Aorta (tissue), 5 donors: Measurements from ENCODE around the gene PTPRC. TPM values are rescaled to one million over a fixed set of nuclear protein-coding genes. Genes with fewer than 3 reads are reported as not detected.

Experiments used
- ATAC-seq: fragments of 200-7000 bp; cut with Tn5 transposase; one replicate; pipeline ENCODE4 v1.9.1; 2022; ENCODE audit warnings: moderate library complexity; ENCODE audit not compliant: low FRiP score
- DNase-seq, 2 donors: peaks; one replicate each; pipeline ENCODE4 v3.0.0-alpha.2; 2020
- H3K27ac ChIP-seq, 2 donors: one replicate each; pipeline ENCODE4 v1.5.1; 2013; ENCODE audit warnings: low read length in 2 of 2, mild to moderate bottlenecking in 2 of 2, moderate library complexity in 2 of 2, control low read depth in 1 of 2, inconsistent platforms in 1 of 2, low read depth in 1 of 2
- H3K27me3 ChIP-seq, 2 donors: one replicate each; pipeline ENCODE4 v1.6.1; 2013; ENCODE audit warnings: control low read depth in 1 of 2, low read length in 1 of 2, mild to moderate bottlenecking in 1 of 2, moderate library complexity in 1 of 2; ENCODE audit not compliant: insufficient read depth in 2 of 2, control insufficient read depth in 1 of 2
- H3K36me3 ChIP-seq, 2 donors: one replicate each; pipeline ENCODE4 v1.6.1; 2013; ENCODE audit warnings: control low read depth in 1 of 2, low read length in 1 of 2, mild to moderate bottlenecking in 1 of 2; ENCODE audit not compliant: insufficient read depth in 2 of 2, control insufficient read depth in 1 of 2
- H3K4me1 ChIP-seq, 2 donors: one replicate each; pipeline ENCODE4 v1.6.1; 2013; ENCODE audit warnings: low read length in 2 of 2, control low read depth in 1 of 2, mild to moderate bottlenecking in 1 of 2, moderate library complexity in 1 of 2; ENCODE audit not compliant: insufficient read depth in 2 of 2, control insufficient read depth in 1 of 2
- H3K4me3 ChIP-seq, 2 donors: one replicate each; pipeline ENCODE4 v1.5.1; 2013; ENCODE audit warnings: low read length in 2 of 2, control low read depth in 1 of 2, mild to moderate bottlenecking in 1 of 2
- H3K9me3 ChIP-seq: one replicate; pipeline ENCODE4 v1.6.1; 2013; ENCODE audit warnings: mild to moderate bottlenecking, low read length; ENCODE audit not compliant: control insufficient read depth
- WGBS, 2 donors: extraction: QIAGEN DNeasy Blood & Tissue Kit; methylation state at CpG; one replicate each; pipeline ENCODE4 v1.1.7; 2013; 5-methylcytosine and 5-hydroxymethylcytosine counted together
- intact Hi-C, 2 donors: fragments of 100-400 bp; cut with DNase I; formaldehyde crosslinking; loops; one replicate each; pipeline versions ENCODE4 v1.14.2 to v1.15.0; 2022
- polyA plus RNA-seq, 2 donors: library from polyadenylated mRNA; stranded (reverse); fragments of 200-250 nt; gene quantifications; one replicate each; pipeline ENCODE4 v1.2.3, GENCODE V29; 2013
- total RNA-seq, 2 donors: library from RNA; stranded (reverse); fragmentation: NEBNext Ultra II Directional; extraction: Animal tissue kit (Norgen Biotek cat#: 25700); gene quantifications; one replicate each; pipeline ENCODE4 v1.2.1, GENCODE V29; 2021
- donor health status: healthy with polysubstance abuse.
- donor health status: Bipolar disorder and iron deficiency.
- donor health status: DM: no; HTN: no; CAD: no.
- donor health status: DM: no; HTN: no; CAD: no.
- donor health status: DM: yes; HTN: yes; CAD: no.

The PTPRC gene
- total and polyA plus RNA-seq, 4 donors, result 1.4 to 89.9 (median 29.7) TPM

DNA sequence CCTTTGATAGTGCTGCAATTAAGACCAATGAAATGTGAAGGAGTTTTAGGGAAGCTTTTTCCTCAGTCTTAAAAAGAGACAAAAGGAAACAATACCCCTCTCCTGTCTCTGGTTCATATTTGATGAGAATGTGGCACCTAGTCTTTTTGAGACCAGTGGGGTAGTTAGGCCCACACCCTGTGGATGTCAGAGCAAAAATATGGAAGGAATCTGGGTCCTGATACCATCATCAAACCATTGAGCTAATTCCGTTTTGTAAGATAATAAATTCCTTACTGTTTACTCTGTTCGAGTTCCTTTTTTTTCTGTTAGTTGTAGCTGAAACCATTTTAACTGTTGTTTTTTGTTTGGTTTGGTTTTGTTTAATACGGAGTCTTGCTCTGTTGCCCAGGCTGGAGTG, 33.3 kb downstream of the PTPRC start:
- intact Hi-C loops, result no loop called here
- Histone ChIP-seq H3K4me3 (no peak overlapping the region), H3K9me3 (no peaks in the 10 kb centered on the region), H3K36me3 (no peaks in the 10 kb centered on the region), H3K27me3 (no peaks in the 10 kb centered on the region), H3K4me1 (no peaks in the 10 kb centered on the region), H3K27ac (no peak overlapping the region)
- ATAC-seq, result no peak
- 59 to 67% methylated on average over 3 of the region's 3 CpGs for WGBS, 2 donors
- no peak for DNase-seq

DNA sequence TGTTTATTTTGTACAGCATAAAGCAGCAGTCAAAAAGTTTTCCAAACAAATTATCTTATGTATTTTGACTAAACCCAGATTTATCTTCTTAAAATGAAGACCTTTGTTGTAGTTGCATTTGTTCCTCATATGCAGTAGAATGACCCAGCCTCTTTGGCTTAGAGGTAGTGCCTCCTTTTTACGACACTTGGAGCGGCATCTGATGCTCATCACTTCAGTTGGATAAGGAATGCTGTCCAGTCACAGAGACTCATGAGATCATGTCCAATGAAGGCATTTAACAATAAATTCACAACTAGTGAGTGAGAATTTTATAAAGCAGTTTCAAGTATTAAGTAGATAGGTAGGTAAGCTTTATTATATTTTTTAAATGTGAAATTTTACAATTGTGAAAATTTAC, 35.2 kb downstream of the PTPRC start:
- ATAC-seq (no peak), DNase-seq (no peak)
- H3K27ac ChIP-seq, result no peak overlapping the region
- WGBS, 2 donors, result 92 to 94% methylated on average over 2 of the region's 2 CpGs
- H3K27me3 ChIP-seq, result no peaks in the 10 kb centered on the region
- H3K36me3 ChIP-seq, result no peaks in the 10 kb centered on the region
- no peaks in the 10 kb centered on the region for H3K4me1 ChIP-seq
- H3K9me3 ChIP-seq, result no peaks in the 10 kb centered on the region
- no peak overlapping the region for H3K4me3 ChIP-seq
- intact Hi-C loops, result no loop called here

DNA sequence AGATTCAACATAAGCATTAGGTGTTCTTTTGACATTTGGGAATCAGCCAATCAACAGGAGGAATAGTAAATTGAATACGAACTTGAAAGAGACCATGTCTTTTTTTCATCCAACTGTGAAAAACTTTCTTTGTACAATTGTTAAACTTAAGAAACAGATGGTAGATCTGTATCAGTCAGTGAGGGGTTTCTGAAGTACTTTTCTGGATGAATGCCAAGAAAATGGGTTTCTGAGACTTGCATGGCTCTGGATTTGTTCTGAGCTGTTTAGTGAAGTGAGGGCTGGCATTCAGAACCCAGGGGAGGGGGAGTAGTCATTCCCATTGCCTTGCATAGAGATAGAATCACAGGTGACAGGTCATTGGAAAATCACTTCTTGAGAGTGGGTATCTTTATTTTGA, 37.4 kb downstream of the PTPRC start:
- WGBS, 2 donors, result 39 to 70% methylated on average over 1 of the region's 1 CpG
- no peak for ATAC-seq
- DNase-seq, result no peak
- no peaks in the 10 kb centered on the region for H3K4me1 ChIP-seq
- H3K36me3 ChIP-seq, result no peaks in the 10 kb centered on the region
- no peaks in the 10 kb centered on the region for H3K27me3 ChIP-seq
- intact Hi-C loops, result no loop called here
- no peak overlapping the region for H3K4me3 ChIP-seq
- no peaks in the 10 kb centered on the region for H3K9me3 ChIP-seq
- H3K27ac ChIP-seq, result no peak overlapping the region

DNA sequence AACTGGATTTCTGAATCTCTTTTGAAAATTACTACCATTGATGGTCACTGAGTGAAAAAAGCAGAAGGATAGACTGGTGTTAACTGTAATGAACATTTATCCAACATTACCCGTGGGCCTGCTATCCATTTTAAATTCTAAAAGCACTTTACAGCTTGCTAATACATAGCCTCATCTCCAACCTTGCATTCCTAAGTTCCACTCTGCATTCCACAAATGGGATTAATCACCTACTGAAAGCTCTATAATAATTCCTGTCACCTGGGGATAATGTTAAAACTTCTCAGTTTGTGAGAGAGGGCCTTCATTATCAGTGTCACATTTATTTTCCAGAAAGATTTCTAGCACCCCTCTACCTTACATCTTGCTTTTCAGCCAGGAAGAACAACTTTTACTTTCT, 38.2 kb downstream of the PTPRC start:
- H3K27me3 ChIP-seq, result no peaks in the 10 kb centered on the region
- no peak overlapping the region for H3K27ac ChIP-seq
- H3K4me3 ChIP-seq, result no peak overlapping the region
- 28 to 51% methylated on average over 1 of the region's 1 CpG for WGBS, 2 donors
- intact Hi-C loops, result no loop called here
- no peak for ATAC-seq
- no peak for DNase-seq
- H3K9me3 ChIP-seq, result no peaks in the 10 kb centered on the region
- no peaks in the 10 kb centered on the region for H3K4me1 ChIP-seq
- H3K36me3 ChIP-seq, result no peaks in the 10 kb centered on the region

DNA sequence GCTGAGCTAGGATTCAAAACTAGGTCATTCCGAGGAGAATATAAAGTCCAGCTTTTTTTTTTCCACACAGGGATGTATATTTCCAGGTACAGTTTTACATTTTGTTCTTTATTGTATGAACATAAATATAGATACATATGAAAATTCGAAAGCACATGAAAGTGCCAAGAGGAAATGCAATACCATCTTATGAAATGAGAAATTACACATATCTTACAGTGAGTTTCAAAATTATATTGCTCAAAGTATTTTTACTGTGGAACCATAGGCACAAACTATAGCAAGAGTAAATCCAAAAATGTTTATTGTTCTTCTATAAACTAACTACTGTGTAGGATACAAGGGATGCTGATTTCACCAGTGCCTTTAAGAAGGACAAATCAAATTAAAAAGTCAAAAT, 39.0 kb downstream of the PTPRC start:
- DNase-seq (no peak), ATAC-seq (no peak)
- 75 to 82% methylated on average over 2 of the region's 2 CpGs for WGBS, 2 donors
- intact Hi-C loops, result no loop called here
- H3K36me3 ChIP-seq, result no peaks in the 10 kb centered on the region
- H3K4me3 ChIP-seq, result no peak overlapping the region
- H3K27me3 ChIP-seq, result no peaks in the 10 kb centered on the region
- H3K27ac ChIP-seq, result no peak overlapping the region
- H3K4me1 ChIP-seq, result no peaks in the 10 kb centered on the region
- H3K9me3 ChIP-seq, result no peaks in the 10 kb centered on the region

DNA sequence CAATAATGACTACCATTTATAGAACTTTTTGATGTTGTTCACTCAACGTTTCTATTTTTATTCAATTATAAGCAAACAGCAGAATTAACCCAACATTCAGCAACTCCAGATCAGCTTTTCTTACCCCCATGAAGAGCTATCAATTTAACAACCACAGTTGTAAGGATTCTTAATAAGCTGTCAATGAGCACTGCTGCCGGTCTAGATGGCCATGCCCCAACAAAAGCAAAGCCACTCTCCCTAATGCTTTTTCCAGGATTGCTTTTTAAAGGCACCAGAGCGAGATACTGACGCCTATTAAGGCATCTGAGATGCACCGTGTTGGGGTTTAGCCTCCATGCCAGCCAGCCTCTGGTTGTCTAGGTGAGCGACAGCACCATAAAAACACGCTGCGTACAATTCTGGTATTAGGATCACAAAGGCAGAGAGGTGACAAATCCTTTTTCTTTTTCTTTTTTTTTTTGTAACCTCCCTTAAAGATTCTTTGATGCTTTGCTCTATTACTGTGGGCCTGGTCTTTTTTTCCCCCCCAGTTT, 39.5 kb downstream of the PTPRC start:
- intact Hi-C loops, result no loop called here
- no peaks in the 10 kb centered on the region for H3K27me3 ChIP-seq
- H3K4me3 ChIP-seq, result no peak overlapping the region
- ATAC-seq (no peak), DNase-seq (no peak)
- H3K27ac ChIP-seq, result no peak overlapping the region
- 52 to 57% methylated on average over 8 of the region's 8 CpGs for WGBS, 2 donors
- H3K9me3 ChIP-seq, result no peaks in the 10 kb centered on the region
- no peaks in the 10 kb centered on the region for H3K36me3 ChIP-seq
- H3K4me1 ChIP-seq, result no peaks in the 10 kb centered on the region

DNA sequence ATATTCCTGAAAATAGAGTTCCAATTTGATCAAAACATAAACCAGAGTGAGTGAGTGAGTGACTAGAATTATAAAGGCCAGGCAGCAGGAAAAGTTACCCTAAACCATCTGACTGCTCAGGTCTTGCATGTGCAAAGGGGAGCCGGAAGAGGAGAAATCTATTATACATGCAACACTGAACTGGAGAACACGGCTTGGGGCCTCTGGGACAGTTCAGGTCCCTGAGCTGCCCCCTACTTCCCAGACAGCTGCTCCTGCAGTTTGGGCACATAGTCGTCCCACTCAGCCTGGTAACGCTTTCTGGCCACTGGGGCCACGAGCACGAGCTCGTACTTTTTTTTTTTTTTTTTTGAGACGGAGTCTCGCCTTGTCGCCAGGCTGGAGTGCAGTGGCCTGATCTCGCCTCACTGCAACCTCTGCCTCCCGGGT, 40.1 kb downstream of the PTPRC start:
- H3K27ac ChIP-seq, result no peak overlapping the region
- H3K4me1 ChIP-seq, result no peaks in the 10 kb centered on the region
- intact Hi-C loops, result no loop called here
- H3K4me3 ChIP-seq, result no peak overlapping the region
- WGBS, 2 donors, result 92 to 95% methylated on average over 12 of the region's 12 CpGs
- H3K27me3 ChIP-seq, result no peaks in the 10 kb centered on the region
- no peak for ATAC-seq
- no peaks in the 10 kb centered on the region for H3K36me3 ChIP-seq
- no peaks in the 10 kb centered on the region for H3K9me3 ChIP-seq
- peak in 1 of 2 donors; percentile 36 for DNase-seq

DNA sequence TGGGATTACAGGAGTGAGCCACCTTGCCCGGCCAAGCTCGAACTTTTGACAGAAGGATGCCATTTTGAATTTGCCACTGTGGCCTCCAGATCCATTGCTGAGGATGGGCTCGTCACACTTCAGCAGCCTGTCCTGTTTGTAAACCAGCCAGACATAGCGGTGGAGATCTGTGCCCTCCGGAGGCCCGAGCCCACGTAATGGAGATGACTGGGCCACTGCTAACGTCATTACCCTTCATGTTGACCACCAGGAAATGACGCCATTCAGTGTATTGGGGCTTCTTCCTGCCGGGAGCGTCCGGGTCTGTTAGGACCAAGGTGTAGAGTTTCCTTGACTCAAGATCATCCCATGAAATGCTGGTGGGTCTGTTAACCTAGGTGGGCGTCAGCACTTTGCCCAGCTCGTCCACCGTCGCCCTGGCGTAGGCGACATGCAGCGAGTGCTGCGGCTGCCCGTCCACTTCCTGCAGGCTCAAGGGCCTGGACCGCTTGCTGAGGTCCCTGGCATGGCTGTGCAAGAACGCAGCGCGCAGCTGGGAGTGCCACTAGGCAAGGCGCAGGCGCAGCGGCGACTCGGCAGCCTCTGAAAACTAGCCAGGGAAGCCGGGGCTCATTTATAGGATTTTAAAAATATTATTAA, 40.8 kb downstream of the PTPRC start:
- H3K9me3 ChIP-seq, result no peaks in the 10 kb centered on the region
- no peak overlapping the region for H3K27ac ChIP-seq
- WGBS, 2 donors, result 96 to 97% methylated on average over 31 of the region's 31 CpGs
- no peak overlapping the region for H3K4me3 ChIP-seq
- H3K4me1 ChIP-seq, result no peaks in the 10 kb centered on the region
- no peaks in the 10 kb centered on the region for H3K27me3 ChIP-seq
- ATAC-seq (no peak), DNase-seq (peak; percentile 26 to 72)
- H3K36me3 ChIP-seq, result no peaks in the 10 kb centered on the region
- intact Hi-C loops, result no loop called here

DNA sequence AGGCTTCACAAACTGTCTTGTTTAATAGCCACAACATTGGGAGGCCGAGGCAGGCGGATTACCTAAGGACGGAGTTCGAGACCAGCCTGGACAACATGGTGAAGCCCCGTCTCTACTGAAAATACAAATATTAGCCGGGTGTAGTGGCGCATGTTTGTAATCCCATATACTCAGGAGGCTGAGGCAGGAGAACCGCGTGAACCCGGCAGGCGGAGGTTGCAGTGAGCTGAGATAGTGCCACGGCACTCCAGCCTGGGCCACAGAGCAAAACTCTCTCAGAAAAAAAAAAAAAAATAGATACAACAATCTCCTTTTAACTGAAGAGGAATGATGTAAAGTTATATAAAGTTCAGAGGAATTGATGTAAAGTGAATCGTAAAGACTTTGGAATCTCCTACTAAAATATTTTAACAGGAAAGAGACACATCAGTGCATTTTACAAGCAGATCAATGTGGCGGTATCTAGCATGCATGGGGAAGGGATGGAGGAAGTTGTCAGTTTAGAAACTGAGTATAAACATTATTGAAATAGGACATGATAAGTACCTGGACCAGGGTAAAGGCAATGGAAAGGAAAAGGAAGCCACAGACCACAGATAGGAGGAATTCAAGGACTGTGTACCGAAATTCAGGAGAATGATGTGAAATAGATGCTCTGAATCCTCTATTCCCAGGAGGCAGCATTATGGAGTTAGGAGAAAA, 41.5 kb downstream of the PTPRC start:
- ATAC-seq (no peak), DNase-seq (no peak)
- no peaks in the 10 kb centered on the region for H3K36me3 ChIP-seq
- no peak overlapping the region for H3K4me3 ChIP-seq
- H3K4me1 ChIP-seq, result no peaks in the 10 kb centered on the region
- no peaks in the 10 kb centered on the region for H3K9me3 ChIP-seq
- no peak overlapping the region for H3K27ac ChIP-seq
- H3K27me3 ChIP-seq, result no peaks in the 10 kb centered on the region
- intact Hi-C loops, result no loop called here
- WGBS, 2 donors, result 94% methylated on average over 15 of the region's 15 CpGs
